Adrenal gland (tissue), 12 donors: ENCODE measurements around the gene S100A1. TPM values are rescaled to one million over a fixed set of nuclear protein-coding genes. Genes with fewer than 3 reads are reported as not detected.
"Not testable (repeated sequence)": the region's sequence is repeated elsewhere in the genome, so short reads cannot be mapped to it uniquely, and the experiment has no call there.

Experiments used
- DNase-seq, 7 donors: peaks; one replicate each; pipeline ENCODE4 v3.0.0-alpha.2; 2019 to 2020
- H3K27ac ChIP-seq, 5 donors: fragments of 200-600 bp; sonication (generic) in 4 of 5; 1 replicate in 3 of 5; 2 replicates in 2 of 5; pipeline versions ENCODE4 v1.5.1 to v1.8.0; 2016 to 2020; ENCODE audit warnings: mild to moderate bottlenecking in 1 of 5
- H3K27me3 ChIP-seq: fragments of 200-600 bp; 2 replicates; pipeline ENCODE4 v1.8.0; 2021
- H3K36me3 ChIP-seq, 2 donors: fragments of 200-600 bp; replicated peaks in 1 of 2; 1 replicate in 1 of 2; 2 replicates in 1 of 2; pipeline versions ENCODE4 v1.5.1 to v1.8.0; 2018 to 2022
- H3K4me1 ChIP-seq, 2 donors: fragments of 200-600 bp; replicated peaks in 1 of 2; 1 replicate in 1 of 2; 2 replicates in 1 of 2; pipeline versions ENCODE4 v1.5.1 to v1.8.0; 2018 to 2021
- H3K4me3 ChIP-seq, 4 donors: fragments of 200-600 bp; sonication (generic) in 3 of 4; one replicate each; pipeline ENCODE4 v1.5.1; 2016 to 2018
- H3K9me3 ChIP-seq, 3 donors: fragments of 200-600 bp; sonication (generic) in 1 of 3; replicated peaks in 1 of 3; 1 replicate in 2 of 3; 2 replicates in 1 of 3; pipeline versions ENCODE4 v1.5.1 to v1.8.0; 2016 to 2021
- CTCF ChIP-seq, 6 experiments: fragments of 450-650 bp in 4 of 6; fragments of 200-600 bp in 2 of 6; sonication (generic) in 1 of 6; IDR thresholded peaks; 1 replicate in 5 of 6; 2 replicates in 1 of 6; pipeline versions ENCODE4 v1.5.1 to v1.8.0; 2016 to 2021; ENCODE audit warnings: antibody characterized with exemption in 6 of 6, mild to moderate bottlenecking in 2 of 6, moderate library complexity in 1 of 6
- POLR2A ChIP-seq, 2 donors: fragments of 450-650 bp; IDR thresholded peaks; one replicate each; pipeline ENCODE4 v1.6.1; 2017; ENCODE audit warnings: antibody characterized with exemption in 2 of 2, mild to moderate bottlenecking in 2 of 2, moderate library complexity in 1 of 2
- whole genome bisulfite sequencing, 4 donors: extraction: QIAGEN DNeasy Blood & Tissue Kit in 2 of 4; methylation state at CpG; one replicate each; pipeline versions ENCODE4 v1.1.5 to v1.1.7; 2013 to 2017; 5-methylcytosine and 5-hydroxymethylcytosine counted together
- intact Hi-C, 2 donors: fragments of 100-400 bp; cut with DNase I; formaldehyde crosslinking; loops; one replicate each; pipeline versions ENCODE4 v1.14.1 to v1.15.0; 2022 to 2023
- polyA plus RNA-seq, 3 donors: library from polyadenylated mRNA; stranded (reverse); fragments of 200-250 nt in 2 of 3; fragments of 350-450 nt in 1 of 3; fragmentation: Illumina TruSeq in 1 of 3; extraction: RNeasy Lipid Tissue Mini Kit (QIAGEN cat#74804) in 1 of 3; gene quantifications; one replicate each; pipeline ENCODE4 v1.2.3, GENCODE V29; 2013 to 2014
- total RNA-seq, 9 donors: library from RNA; depleted of rRNA in 4 of 9; stranded (reverse); fragments of >200 nt in 4 of 9; fragments of 120-200 nt in 1 of 9; fragmentation: NEBNext Ultra II Directional in 1 of 9; extraction: Animal tissue kit (Norgen Biotek cat#: 25700) in 1 of 9; gene quantifications; one replicate each; pipeline versions ENCODE4 v1.1.0 to v1.2.4, GENCODE V29; 2013 to 2023
- donor health status: healthy with polysubstance abuse.
- donor health status: Bipolar disorder and iron deficiency.
- donor health status: DM: yes; HTN: yes; CAD: no.
- donor health status: DM: no; HTN: no; CAD: no.
- donor health status: DM: no; HTN: no; CAD: no.
- donor health status: DM: yes; HTN: yes; CAD: no.

S100A1 gene
- total and polyA plus RNA-seq, 12 donors = 0.55 to 12.3 (median 2.0) TPM; not detected in 4

GRCh38 chr1:153663211-153663610 lies 35.0 kb downstream of the S100A1 start:
- Histone ChIP-seq H3K9me3 (no peaks in the 10 kb centered on the region), H3K4me3 (no peak overlapping the region), H3K4me1 (peaks cover 8 to 14% of the 10 kb centered on the region in 2 donors), H3K36me3 (peaks cover 0 to 78% of the 10 kb centered on the region in 2 donors), H3K27me3 (no peaks in the 10 kb centered on the region), H3K27ac (peak overlapping the region in 1 of 5 donors; percentile 7)
- intact Hi-C loops = loop anchor here in 1 of 2 donors (10.0 kb wide), 1 partner anchor 88 kb away; no protein-coding TSS in a partner anchor
- DNase-seq = peak in 1 of 7 donors; percentile 19
- WGBS, 4 donors = 75 to 81% (median 77%) methylated on average over 5 of the region's 5 CpGs
- TF ChIP-seq CTCF (IDR thresholded peaks at IDR 0.05) (no peak), POLR2A (IDR thresholded peaks at IDR 0.05) (no peak)

DNA sequence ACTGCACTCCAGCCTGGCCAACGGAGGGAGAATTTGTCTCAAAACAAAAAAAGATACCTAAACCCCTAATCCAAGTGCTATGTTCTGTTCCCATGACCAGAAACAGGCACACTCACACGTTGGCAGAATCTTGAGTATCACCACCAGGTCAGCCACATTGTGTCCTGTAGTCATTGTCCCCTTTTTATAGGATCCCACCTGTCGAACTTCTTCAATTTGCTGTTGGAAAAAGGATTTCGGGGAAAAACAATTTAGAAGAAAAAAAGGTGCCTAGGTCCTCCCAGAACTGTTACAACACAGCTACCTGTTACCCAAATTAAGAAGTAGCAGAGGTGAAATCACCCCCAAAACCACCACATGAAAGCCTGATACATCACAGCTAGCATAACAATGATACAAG lies 39.2 kb downstream of the S100A1 start:
- no peak overlapping the region for H3K27ac ChIP-seq
- H3K9me3 ChIP-seq = no peaks in the 10 kb centered on the region
- no peak overlapping the region for H3K4me3 ChIP-seq
- H3K27me3 ChIP-seq = no peaks in the 10 kb centered on the region
- no peak for DNase-seq
- 82 to 90% (median 84%) methylated on average over 4 of the region's 4 CpGs for WGBS, 4 donors
- no peak for TF ChIP-seq POLR2A (IDR thresholded peaks at IDR 0.05)
- intact Hi-C loops = loop anchor here in 1 of 2 donors (10.0 kb wide), 1 partner anchor 93 kb away; no protein-coding TSS in a partner anchor
- peaks cover 10 to 13% of the 10 kb centered on the region in 2 donors for H3K4me1 ChIP-seq
- H3K36me3 ChIP-seq = peaks cover 0 to 73% of the 10 kb centered on the region in 2 donors

- peaks cover 10 to 13% of the 10 kb centered on the region in 2 donors for H3K4me1 ChIP-seq
- H3K36me3 ChIP-seq = peaks cover 0 to 60% of the 10 kb centered on the region in 2 donors
- not testable (repeated sequence) for H3K27ac ChIP-seq, H3K9me3 ChIP-seq, H3K4me3 ChIP-seq, H3K27me3 ChIP-seq
- peak in 1 of 7 donors; percentile 11 for DNase-seq
- intact Hi-C loops = loop anchor here in 1 of 2 donors (10.0 kb wide), 1 partner anchor 94 kb away; no protein-coding TSS in a partner anchor
- WGBS, 4 donors = 90 to 95% (median 94%) methylated on average over 8 of the region's 8 CpGs
These were observed 40.4 kb downstream of the S100A1 start for GRCh38 chr1:153668672-153669071.

DNA sequence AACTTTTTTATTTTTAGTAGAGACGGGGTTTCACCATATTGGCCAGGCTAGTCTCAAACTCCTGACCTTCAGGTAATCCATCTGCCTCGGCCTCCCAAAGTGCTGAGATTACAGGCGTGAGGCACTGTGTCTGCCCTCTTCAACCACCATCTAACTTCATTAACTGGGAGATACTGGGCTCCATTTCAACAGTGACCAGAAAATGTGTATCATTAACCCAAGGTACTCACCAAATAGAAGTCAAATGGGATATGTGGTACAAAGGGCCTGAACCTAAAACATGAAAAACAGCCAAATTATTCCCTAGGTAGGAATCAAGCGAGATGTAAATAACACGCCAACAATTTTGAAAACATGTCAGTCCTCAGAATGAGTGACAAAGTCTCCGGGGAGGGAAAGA lies 41.4 kb downstream of the S100A1 start:
- TF ChIP-seq CTCF (IDR thresholded peaks at IDR 0.05) (no peak), POLR2A (IDR thresholded peaks at IDR 0.05) (no peak)
- Histone ChIP-seq H3K27me3 (no peaks in the 10 kb centered on the region), H3K36me3 (peaks cover 0 to 51% of the 10 kb centered on the region in 2 donors), H3K4me3 (peak overlapping the region in 1 of 4 donors; percentile 66), H3K27ac (peak overlapping the region in 1 of 5 donors; percentile 85), H3K9me3 (no peaks in the 10 kb centered on the region), H3K4me1 (peaks cover 10 to 13% of the 10 kb centered on the region in 2 donors)
- WGBS, 4 donors = 70 to 77% (median 76%) methylated on average over 6 of the region's 6 CpGs
- intact Hi-C loops = loop anchor here in 1 of 2 donors (10.0 kb wide), 2 partner anchors 95 to 105 kb away; partner anchors contain the start of gene SLC27A3
- DNase-seq = no peak

GRCh38 chr1:153670257-153670858 lies 42.1 kb downstream of the S100A1 start:
- peak in 2 of 7 donors; percentile 37 to 51 for DNase-seq
- Histone ChIP-seq H3K4me1 (peaks cover 10 to 13% of the 10 kb centered on the region in 2 donors), H3K27me3 (no peaks in the 10 kb centered on the region), H3K27ac (peak overlapping the region; percentile 70 to 88 (median 77)), H3K9me3 (no peaks in the 10 kb centered on the region), H3K36me3 (peaks cover 0 to 43% of the 10 kb centered on the region in 2 donors), H3K4me3 (peak overlapping the region in 3 of 4 donors; percentile 58 to 66 (median 66))
- 0 to 2% (median 2%) methylated on average over 21 to 22 of the region's 22 CpGs for WGBS, 4 donors
- intact Hi-C loops = loop anchor here in 1 of 2 donors (10.0 kb wide), 1 partner anchor 104 kb away; the partner anchor contains the start of gene SLC27A3
- no peak for TF ChIP-seq CTCF (IDR thresholded peaks at IDR 0.05)
- no peak for TF ChIP-seq POLR2A (IDR thresholded peaks at IDR 0.05)
